Gastroesophageal sphincter (tissue), 3 donors: ENCODE data around the gene TSPAN32.

Experiments used
- EP300 ChIP-seq: sonication (generic); formaldehyde crosslinking; IDR thresholded peaks from one replicate; pipeline ENCODE4 v1.6.1; 2017; ENCODE audit warnings: antibody characterized with exemption, mild to moderate bottlenecking
- POLR2A ChIP-seq, 2 donors: fragments of 450-650 bp; IDR thresholded peaks; one replicate each; pipeline ENCODE4 v1.6.1; 2017; ENCODE audit warnings: antibody characterized with exemption in 2 of 2, mild to moderate bottlenecking in 2 of 2, moderate library complexity in 1 of 2
- POLR2AphosphoS5 ChIP-seq: sonication (generic); formaldehyde crosslinking; IDR thresholded peaks from one replicate; pipeline ENCODE4 v1.6.1; 2017; ENCODE audit warnings: antibody characterized with exemption
- TF ChIP-seq, protein P1 (sequence below), 4 experiments: fragments of 200-600 bp in 2 of 4; fragments of 450-650 bp in 2 of 4; sonication (generic) in 1 of 4; IDR thresholded peaks; one replicate each; pipeline ENCODE4 v1.5.1; 2017 to 2019; ENCODE audit warnings: antibody characterized with exemption in 4 of 4, mild to moderate bottlenecking in 2 of 4, moderate library complexity in 2 of 4

DNA sequence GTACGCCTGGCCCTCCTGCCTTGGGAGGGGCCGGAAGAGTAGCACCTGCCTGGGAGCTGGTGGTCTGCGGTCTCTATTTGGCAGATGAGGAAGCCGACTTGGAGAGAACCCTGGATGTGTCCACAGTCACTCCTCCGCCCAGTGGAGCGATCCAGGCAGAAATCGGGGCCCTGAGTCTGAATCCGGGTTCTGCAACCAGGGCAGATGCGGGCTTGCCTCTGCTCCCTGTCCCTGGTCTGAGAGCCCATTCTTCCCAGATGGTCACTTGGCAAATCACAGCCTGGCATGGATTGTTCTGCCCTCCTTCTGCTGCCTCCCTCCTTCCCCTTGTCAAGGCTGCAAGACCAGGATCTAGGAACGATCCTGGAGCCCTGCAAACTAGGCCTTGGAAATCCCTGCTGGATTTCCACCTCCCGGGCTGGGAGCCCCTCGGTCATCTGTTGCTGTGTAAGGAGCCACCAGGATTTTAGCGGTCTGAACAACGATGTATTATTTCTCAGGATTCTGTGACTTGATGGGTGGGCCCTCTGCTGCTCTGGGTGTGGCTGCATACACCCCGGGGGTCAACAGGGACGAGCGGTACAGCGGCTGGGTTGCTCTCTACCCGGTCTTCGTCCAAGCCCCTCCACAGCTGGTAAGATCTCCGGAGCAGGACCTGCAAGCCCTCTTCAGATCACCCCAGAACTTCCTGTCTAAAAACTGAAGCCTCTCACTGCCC, 29.4 kb upstream of the TSPAN32 start:
- TF ChIP-seq, protein P1, sequence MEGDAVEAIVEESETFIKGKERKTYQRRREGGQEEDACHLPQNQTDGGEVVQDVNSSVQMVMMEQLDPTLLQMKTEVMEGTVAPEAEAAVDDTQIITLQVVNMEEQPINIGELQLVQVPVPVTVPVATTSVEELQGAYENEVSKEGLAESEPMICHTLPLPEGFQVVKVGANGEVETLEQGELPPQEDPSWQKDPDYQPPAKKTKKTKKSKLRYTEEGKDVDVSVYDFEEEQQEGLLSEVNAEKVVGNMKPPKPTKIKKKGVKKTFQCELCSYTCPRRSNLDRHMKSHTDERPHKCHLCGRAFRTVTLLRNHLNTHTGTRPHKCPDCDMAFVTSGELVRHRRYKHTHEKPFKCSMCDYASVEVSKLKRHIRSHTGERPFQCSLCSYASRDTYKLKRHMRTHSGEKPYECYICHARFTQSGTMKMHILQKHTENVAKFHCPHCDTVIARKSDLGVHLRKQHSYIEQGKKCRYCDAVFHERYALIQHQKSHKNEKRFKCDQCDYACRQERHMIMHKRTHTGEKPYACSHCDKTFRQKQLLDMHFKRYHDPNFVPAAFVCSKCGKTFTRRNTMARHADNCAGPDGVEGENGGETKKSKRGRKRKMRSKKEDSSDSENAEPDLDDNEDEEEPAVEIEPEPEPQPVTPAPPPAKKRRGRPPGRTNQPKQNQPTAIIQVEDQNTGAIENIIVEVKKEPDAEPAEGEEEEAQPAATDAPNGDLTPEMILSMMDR (IDR thresholded peaks at IDR 0.05) = no peak
- TF ChIP-seq POLR2A (IDR thresholded peaks at IDR 0.05) (no peak), EP300 (no peak), POLR2AphosphoS5 (no peak)
